Upper lobe of right lung (tissue), 1 donor: ENCODE results near the gene SLC39A2. TPM values are rescaled to one million over a fixed set of nuclear protein-coding genes. Genes with fewer than 3 reads are reported as not detected.

Experiments used
- ATAC-seq: fragments of 200-7000 bp; cut with Tn5 transposase; one replicate; pipeline ENCODE4 v1.9.1; 2020; ENCODE audit warnings: mild to moderate bottlenecking, moderate library complexity
- DNase-seq: peaks from one replicate; pipeline ENCODE4 v3.0.0-alpha.2; 2020
- H3K27ac ChIP-seq: fragments of 200-600 bp; one replicate; pipeline ENCODE4 v1.8.0; 2022
- H3K27me3 ChIP-seq: fragments of 200-600 bp; one replicate; pipeline ENCODE4 v1.8.0; 2022; ENCODE audit warnings: mild to moderate bottlenecking
- H3K36me3 ChIP-seq: fragments of 200-600 bp; one replicate; pipeline ENCODE4 v1.8.0; 2022
- H3K4me1 ChIP-seq: fragments of 200-600 bp; one replicate; pipeline ENCODE4 v1.8.0; 2022
- H3K4me3 ChIP-seq: fragments of 200-600 bp; one replicate; pipeline ENCODE4 v1.8.0; 2022; ENCODE audit warnings: mild to moderate bottlenecking
- H3K9me3 ChIP-seq: fragments of 200-600 bp; one replicate; pipeline ENCODE4 v1.8.0; 2022
- intact Hi-C: fragments of 100-400 bp; cut with DNase I; formaldehyde crosslinking; loops from one replicate; pipeline ENCODE4 v1.11.0; 2022
- total RNA-seq: library from RNA; stranded (reverse); fragmentation: NEBNext Ultra II Directional; extraction: Animal tissue kit (Norgen Biotek cat#: 25700); gene quantifications from one replicate; pipeline ENCODE4 v1.2.1, GENCODE V29; 2021
- TF ChIP-seq, protein P1 (sequence below): fragments of 200-600 bp; IDR thresholded peaks from one replicate; pipeline ENCODE4 v1.8.0; 2022; ENCODE audit warnings: antibody characterized with exemption
- donor health status: DM: no; HTN: yes; CAD: no; lungs with severe emphysema.

Gene SLC39A2
- total RNA-seq, 1 donor from 2014 or later, result not detected

DNA sequence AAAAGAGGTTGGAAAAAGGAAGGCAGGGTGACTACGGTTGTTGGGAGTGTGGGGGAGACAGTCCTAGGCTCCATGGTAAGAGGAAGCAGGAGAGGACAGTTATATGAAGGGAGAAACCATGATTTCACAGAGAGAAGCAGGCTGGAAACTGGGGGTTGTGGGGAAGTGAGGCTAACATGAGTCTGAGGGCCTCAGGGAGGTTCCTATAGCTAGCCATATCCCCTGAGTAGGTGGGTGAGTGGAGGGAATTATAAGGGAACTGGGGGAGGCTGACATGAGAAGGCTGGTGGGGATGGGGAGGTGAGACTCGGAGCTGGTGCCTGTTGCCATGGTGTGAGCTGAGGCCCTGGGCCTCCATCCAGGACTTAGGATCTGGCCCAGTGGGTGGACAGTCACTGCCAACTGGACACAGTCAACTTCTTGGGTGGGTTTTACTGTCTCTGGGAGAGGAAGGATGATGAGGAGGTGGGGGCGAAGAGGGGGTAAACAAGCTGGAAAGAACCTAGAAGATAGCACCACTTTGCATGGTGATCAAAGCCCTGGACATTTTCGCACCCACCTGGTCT lies 34.1 kb downstream of the SLC39A2 start:
- H3K4me1 ChIP-seq, result peaks cover 1% of the 10 kb centered on the region
- H3K4me3 ChIP-seq, result no peak overlapping the region
- ATAC-seq (no peak), DNase-seq (no peak)
- H3K36me3 ChIP-seq, result no peaks in the 10 kb centered on the region
- H3K27ac ChIP-seq, result no peak overlapping the region
- H3K9me3 ChIP-seq, result no peaks in the 10 kb centered on the region
- intact Hi-C loops, result no loop called here
- H3K27me3 ChIP-seq, result no peaks in the 10 kb centered on the region
- TF ChIP-seq, protein P1, sequence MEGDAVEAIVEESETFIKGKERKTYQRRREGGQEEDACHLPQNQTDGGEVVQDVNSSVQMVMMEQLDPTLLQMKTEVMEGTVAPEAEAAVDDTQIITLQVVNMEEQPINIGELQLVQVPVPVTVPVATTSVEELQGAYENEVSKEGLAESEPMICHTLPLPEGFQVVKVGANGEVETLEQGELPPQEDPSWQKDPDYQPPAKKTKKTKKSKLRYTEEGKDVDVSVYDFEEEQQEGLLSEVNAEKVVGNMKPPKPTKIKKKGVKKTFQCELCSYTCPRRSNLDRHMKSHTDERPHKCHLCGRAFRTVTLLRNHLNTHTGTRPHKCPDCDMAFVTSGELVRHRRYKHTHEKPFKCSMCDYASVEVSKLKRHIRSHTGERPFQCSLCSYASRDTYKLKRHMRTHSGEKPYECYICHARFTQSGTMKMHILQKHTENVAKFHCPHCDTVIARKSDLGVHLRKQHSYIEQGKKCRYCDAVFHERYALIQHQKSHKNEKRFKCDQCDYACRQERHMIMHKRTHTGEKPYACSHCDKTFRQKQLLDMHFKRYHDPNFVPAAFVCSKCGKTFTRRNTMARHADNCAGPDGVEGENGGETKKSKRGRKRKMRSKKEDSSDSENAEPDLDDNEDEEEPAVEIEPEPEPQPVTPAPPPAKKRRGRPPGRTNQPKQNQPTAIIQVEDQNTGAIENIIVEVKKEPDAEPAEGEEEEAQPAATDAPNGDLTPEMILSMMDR, result no peak

DNA sequence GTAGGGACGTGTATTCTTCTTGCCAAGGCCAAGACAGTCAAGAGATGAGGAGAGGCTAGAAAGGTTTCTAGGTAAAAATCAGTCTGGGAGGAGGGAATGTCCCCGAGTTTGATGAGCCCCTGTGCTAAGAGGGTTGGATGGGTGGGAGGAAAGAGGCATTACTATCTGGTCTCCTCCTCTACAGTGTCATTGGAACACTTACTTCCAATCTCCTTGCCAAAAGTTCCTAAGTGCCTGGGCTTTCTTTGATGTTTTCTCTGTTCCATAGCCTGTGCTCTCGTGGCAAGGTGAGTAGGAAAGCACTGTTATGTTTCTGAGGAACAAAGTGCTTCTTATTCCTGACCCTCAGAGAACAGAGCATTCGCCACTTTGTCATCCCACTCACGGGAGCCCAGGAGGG lies 35.6 kb downstream of the SLC39A2 start, which contains the start of gene RNASE13:
Gene RNASE13, minus strand, starts transcription at position 101 of the 400 bp plus-strand sequence. CDS start 519 bp downstream, outside the sequence.
- intact Hi-C loops, result no loop called here
- TF ChIP-seq, protein P1, result no peak
- Histone ChIP-seq H3K36me3 (no peaks in the 10 kb centered on the region), H3K27me3 (no peaks in the 10 kb centered on the region), H3K27ac (no peak within 1 kb of the TSS), H3K9me3 (no peaks in the 10 kb centered on the region), H3K4me1 (peaks cover 15% of the 10 kb centered on the region), H3K4me3 (no peak within 1 kb of the TSS)
- DNase-seq (no peak), ATAC-seq (no peak)

DNA sequence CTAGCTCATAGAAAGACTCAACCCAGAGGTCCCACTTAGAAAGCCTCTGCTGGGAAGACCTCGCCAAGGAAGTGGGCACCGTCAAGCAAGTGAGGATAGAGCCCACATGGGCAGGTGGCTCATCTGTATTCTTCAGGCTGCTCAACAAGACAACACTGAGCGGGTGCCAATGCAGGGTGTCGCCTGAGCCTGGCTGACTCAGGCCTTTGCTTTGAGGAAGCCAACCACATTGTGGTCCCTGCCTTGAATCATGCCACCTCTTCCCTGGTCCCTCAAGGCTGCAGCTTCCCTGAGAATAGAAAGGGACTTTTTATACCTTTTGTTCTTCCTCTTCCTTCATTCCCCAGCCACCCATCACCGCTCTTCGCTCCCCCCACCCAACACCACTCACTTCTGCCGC lies 37.7 kb downstream of the SLC39A2 start:
- intact Hi-C loops, result no loop called here
- Histone ChIP-seq H3K36me3 (no peaks in the 10 kb centered on the region), H3K27ac (no peak overlapping the region), H3K4me1 (peaks cover 18% of the 10 kb centered on the region), H3K4me3 (no peak overlapping the region), H3K27me3 (no peaks in the 10 kb centered on the region), H3K9me3 (no peaks in the 10 kb centered on the region)
- ATAC-seq (no peak), DNase-seq (no peak)
- TF ChIP-seq, protein P1, result no peak

DNA sequence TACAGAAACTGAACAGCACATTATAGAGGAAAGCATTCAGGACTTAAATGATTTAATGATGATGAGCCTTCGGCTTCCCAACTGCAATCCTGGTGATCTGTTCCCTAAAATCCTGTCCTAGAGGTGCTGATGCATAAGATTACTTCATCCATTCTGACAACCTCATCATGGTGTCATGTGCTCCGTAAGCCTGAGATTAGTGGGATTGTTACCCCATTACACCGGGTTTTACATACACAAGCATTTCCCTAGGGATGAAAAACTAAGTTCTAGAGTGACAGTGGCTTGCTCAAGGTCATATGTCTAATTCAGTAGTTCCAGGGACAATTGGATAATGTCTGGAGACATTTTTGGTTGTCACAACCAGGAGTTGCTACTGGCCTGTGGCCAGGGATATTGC lies 38.1 kb downstream of the SLC39A2 start:
- Histone ChIP-seq H3K27ac (no peak overlapping the region), H3K27me3 (no peaks in the 10 kb centered on the region), H3K4me3 (no peak overlapping the region), H3K4me1 (peaks cover 18% of the 10 kb centered on the region), H3K36me3 (no peaks in the 10 kb centered on the region), H3K9me3 (no peaks in the 10 kb centered on the region)
- DNase-seq (no peak), ATAC-seq (no peak)
- TF ChIP-seq, protein P1, result no peak
- intact Hi-C loops, result no loop called here

DNA sequence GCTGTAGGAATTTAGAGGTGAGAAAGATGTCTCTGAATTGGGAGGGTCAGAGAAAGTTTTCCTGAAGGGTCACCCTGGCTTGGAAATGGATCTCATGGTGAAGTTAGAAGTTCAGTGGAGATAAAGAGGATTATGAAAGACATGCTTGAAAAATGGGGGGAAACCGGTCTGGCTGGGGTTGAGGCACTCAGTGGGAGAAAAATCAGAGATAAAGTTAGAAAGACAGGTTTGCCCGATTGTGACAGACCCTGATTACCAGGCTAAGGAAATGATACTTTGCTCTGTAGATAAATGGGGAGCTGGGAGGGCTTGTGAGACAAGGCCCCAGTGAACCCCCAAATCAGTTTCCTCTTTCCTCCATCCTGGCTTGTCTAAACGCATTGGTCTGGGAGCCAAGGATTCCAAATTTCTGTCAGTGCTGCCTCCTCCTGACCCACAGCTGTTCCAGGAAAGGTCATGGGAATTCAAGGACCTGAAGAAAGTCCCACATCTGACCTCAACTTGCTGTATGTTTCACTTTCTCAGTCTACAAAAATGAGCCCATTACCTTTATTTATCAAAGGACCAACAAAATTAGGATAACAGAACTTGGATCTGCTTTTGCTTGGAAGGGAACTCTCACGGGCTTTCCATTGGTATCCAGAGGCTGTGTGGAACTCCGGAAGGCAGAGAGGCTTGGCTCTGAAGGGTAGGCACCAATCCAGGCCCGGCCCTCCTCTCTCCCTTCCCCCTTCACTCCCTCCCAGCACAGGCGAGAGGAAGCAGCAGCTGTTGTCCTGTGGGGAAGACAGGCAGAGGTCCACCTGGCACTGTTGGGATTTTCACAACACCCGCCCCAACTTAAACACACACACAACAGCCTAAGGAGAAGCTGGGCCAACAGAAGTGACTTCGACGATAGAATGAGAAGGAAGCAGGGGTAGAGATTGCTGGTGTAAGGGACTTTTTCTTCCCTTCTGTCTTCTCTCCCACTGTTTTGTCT lies 39.6 kb downstream of the SLC39A2 start:
- DNase-seq (peak; percentile 75), ATAC-seq (peak; percentile 83)
- Histone ChIP-seq H3K27ac (peak overlapping the region; percentile 64), H3K9me3 (no peaks in the 10 kb centered on the region), H3K4me1 (peaks cover 29% of the 10 kb centered on the region), H3K27me3 (no peaks in the 10 kb centered on the region), H3K36me3 (no peaks in the 10 kb centered on the region), H3K4me3 (no peak overlapping the region)
- TF ChIP-seq, protein P1, result no peak
- intact Hi-C loops, result no loop called here
